ENCODE measurements around the gene RNF141.

Gene RNF141

GRCh38 chr11:10497371-10498021 is 43.5 kb downstream of the RNF141 start:
- no peak for DNase-seq

GRCh38 chr11:10496296-10496936 is 44.6 kb downstream of the RNF141 start:
- no peak for DNase-seq

DNA sequence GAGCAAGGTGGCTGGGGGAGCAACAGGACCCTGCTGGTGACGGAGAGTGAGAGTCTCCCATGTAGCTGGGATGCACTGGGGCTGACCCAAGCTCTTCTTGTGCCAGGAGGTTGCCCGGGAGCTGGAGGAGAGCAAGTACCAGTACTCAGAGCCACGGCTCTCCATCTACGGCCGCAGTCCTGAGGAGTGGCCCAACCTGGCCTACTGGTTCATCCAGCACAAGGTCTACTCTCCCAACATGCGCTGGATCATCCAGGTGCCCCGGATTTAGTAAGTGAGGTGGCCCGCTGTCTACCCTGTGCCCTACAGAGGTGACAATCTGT is 45.6 kb downstream of the RNF141 start:
- no peak for DNase-seq

DNA sequence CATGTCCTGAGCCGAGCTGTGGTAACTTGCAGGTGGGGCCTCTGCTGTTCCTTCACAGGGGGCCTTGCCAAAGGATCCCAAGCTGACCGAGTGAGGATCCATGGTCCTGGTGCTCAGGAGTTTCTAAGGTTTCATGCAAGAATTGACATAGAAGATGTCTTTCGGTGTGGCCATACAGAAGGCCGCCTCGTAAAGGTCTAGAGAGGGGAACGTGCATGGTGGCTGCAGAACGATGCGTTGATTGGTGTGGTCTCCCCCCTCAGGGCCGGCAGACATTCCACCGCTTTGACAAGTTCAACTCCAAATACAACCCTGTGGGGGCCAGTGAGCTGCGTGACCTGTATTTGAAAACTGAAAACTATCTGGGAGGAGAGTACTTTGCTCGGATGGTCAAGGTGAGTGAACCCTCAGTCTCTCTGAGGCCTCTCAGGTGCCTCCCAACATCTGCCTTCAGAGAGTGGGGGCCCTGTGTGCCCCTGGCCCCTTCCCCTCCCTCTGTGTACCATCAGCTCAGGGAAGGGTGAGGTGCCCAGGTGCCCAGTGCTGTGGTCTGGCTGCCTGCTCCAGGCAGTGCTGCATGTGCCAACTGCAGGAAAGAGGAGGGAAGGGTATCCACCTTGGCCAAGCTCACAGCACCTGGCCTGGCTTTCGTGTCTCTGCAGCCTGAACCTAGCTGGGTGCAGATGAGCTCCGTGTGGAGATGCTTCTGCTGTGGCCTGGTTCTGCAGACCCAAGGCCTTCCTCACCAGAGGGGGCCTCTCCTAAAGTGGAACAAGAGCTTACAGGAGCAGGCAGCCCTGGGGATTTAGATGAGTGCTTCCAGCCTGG is 46.1 kb downstream of the RNF141 start:
- DNase-seq: no peak

DNA sequence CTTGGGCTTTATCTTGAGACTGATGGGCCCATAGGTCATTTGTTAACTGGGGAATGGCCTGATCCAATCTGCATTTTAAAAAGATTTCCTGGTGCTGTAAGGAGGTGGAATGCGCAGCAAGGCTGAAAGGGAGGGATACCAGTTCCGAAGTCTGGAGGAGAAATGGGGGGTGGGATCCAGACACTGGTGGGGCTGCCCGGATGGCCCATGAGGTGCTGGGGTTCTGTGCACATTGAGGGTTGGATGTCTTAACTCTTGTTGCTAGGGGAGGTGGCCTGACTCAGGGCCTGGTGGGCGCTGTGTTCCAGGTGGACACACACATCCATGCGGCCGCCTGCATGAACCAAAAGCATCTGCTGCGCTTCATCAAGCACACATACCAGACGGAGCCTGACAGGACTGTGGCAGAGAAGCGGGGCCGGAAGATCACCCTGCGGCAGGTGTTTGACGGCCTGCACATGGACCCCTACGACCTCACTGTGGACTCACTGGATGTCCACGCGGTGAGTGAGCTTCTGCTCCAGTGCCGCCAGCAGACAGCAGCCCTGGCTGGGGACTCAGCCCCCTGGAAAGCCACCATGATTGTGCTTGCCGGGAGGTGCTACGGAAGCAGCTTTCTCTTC is 47.8 kb downstream of the RNF141 start:
- DNase-seq: no peak

DNA sequence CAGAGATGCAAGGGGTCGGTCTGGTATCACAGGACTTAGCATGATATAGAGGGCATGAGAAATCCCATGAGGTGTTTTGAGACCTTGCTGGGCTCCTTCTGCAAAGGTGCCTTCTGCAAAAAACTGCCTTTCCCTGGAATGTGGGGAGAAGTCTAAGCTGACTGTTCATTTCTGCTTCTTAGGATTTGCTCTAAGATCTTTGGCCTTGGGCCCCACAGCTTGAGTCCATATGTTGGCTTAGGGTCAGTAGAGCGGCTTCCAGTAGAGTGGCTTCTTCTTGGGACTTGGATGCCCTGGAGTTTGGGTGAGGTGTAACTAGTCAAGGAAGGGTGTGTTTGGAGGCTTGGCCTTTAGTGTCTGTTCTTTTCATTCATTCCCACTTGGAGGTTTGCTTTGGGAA is 48.9 kb downstream of the RNF141 start:
- no peak for DNase-seq

DNA sequence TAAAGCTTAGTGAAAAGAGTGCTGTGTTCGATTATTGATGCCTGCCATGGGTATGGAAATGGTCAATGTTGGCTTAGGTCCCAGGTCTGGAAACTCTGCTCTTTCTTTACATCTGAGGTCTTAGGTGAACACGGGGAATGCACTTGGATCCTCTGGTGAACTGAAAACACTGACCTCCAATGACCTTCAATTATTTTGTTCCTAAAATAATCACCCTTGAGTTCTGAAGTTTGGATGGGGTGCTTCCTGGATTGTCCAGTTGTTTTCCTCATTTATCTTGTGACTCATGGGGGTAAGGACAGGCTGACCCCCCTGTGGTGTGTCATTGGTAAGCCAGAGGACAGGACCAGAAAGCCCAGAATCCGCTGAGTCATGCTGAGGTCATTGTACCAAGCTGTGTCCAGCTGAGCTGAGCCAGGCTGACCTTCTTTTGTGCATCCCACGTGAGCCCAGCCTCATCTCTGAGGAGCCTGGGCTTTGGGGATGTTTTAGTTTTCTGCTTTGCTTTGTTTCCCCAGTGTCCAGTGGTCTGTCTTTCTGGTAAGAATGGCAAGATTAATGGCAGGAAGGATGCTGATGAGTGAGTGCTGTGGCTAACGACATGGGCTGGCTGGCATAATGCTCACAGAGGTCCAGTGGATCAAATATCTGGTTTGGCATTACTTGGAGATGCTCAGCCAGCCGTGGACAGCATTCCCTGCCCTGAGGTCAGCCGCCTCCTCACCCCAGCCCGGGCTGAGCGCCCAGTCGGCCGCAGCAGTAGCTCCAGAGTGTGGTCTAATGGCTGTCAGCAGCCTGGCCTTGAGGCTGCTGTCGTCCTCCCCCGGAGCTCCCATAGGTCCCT is 50.4 kb downstream of the RNF141 start:
- no peak for DNase-seq

DNA sequence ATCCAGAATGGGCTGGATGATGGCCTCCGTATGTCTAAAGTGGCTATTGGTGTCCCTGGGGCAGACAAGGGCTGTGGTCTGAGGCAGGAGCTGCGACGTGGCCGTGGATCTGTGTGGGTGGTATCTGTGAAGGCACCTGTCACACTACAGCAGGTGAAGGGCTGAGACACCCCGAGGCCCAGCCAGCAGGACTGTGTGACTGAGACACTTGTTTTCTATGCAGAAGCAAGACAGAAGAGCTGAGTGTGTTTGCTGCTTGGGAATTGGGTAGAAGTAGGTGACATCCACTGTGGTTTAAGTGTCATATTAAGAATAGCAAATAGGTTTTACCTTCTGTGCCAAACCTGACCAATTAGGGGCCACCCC is 51.0 kb downstream of the RNF141 start:
- DNase-seq: no peak

DNA sequence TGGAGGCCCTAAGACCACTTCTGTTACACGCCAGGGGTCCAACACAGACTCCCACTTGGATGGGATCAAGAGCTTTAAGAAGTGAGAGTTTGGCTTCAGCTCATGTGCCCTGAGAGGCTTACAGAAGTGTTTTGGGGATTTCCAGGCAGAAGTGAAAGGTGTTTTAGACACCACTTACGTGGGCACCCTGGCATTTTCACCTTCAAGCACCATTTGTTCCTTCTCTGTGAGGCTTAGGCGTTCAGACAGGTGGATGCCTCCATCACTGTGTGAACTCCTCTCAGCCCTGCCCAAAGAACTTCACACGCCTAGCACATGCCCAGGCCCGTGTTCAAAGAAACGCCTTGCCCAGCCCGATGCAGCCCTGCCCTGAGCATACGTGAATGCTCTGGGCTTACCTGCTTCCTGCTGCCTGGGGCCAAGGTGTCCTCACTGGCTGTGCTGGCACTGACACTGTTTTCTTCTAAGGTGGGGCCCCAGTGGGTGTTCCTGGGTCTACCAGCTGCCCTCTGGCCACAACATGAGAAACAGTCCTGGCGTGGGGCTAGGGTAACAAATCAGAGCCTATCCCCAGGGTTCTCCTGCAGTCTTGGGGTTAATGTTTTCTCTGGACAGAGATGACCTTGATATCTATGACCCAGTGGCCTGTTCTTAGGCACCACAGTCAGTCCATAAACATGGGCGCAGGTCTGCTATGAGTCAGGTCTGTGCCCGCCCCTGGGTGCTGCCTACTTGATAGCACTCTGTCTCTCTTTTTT is 51.9 kb downstream of the RNF141 start:
- DNase-seq: no peak

DNA sequence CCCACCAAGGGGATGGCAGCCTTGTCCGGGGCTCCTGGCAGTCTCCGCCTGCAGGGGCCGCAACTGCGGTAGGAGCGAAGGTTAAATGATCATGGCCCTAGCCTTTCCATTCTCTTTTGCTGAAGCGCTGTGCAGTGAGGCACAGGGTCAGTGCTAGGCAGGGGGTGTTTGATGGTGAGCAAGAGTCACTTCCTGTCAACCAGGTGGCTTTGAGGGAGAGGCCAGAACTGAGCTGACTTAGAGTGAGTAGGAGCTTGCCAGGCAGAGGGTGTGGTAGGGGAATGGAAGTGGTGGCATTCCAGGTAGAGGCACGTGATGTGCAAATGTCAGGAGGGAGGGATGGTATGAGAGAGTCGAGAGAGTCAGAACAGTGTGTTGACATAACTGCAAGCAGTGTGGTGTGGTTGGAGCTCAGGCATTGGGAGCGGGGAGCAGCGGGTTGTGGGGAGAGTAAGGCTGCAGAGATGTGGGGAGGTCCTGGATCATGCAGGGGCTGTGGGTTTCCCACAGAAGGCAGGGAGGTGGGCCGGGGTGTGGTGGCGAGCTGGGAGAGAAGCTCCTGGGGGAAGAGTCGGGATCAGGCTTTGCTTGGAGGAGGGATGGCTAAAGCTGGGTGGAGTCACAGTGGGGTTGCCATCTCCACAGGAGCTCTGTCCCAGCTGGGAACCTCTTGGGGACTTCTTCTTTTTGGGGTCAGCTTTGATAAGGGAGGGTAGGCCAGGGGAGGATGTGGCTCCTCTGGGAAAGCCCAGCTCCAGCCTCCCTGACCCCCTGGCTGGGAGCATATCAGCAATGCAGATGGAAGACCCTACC is 52.7 kb downstream of the RNF141 start:
- no peak for DNase-seq

GRCh38 chr11:10487002-10487647 is 53.9 kb downstream of the RNF141 start:
- no peak for DNase-seq

DNA sequence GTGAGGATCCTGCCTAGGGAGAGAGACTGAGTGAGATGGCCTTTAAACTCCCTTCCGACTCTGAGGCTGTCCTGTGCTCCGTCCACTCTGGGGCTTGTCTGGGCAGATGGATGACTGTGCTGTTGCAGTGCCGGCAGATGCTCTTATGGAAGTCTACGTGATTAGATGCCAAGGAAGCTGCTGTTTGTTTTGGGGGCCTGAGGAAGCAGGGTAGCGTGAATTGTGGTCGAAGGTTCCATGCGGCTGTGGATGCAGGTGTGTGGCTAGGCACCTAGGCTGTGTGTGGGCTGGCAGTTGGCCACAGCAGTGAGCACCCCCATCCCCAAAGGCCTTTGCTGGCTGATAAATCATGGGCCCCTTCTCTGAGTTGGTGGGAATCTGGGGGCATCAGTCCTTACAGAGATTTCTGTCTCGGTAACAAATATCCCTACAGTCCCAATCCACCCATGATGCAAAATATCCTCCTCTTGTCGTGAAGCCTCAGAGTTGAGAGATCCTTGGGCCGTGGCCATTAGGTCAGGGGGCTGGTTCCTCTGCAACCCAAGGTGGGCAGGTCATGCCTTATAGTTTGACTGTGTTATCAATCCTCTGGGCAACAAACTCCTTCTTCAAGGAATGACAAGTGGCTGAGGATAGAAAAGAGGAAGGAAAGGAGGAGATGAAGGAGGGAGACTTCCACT is 54.7 kb downstream of the RNF141 start:
- DNase-seq: no peak

- DNase-seq: no peak
Measured at GRCh38 chr11:10485646-10486045, 55.3 kb downstream of the RNF141 start.

- DNase-seq: no peak
Measured at GRCh38 chr11:10484461-10485180, 56.4 kb downstream of the RNF141 start.

DNA sequence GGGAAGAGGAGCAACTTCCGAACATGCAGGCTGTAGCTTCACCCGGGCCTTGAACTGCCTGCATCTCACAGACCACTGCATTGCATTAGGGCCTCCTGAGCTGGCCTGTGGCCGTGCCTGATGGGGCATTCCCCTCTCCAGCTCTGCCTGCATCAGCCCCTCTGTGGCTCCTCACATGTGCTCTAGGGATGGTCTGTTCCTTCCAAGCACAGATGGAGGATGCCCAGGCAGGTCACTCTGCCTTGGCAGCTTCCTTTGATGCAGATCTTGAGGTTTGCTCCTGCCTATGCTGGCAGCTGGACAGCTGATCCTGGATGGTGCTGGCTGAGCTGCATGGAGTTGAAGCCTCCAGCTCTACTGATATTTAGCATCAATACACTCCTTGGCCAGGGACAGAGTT is 57.4 kb downstream of the RNF141 start:
- no peak for DNase-seq

DNA sequence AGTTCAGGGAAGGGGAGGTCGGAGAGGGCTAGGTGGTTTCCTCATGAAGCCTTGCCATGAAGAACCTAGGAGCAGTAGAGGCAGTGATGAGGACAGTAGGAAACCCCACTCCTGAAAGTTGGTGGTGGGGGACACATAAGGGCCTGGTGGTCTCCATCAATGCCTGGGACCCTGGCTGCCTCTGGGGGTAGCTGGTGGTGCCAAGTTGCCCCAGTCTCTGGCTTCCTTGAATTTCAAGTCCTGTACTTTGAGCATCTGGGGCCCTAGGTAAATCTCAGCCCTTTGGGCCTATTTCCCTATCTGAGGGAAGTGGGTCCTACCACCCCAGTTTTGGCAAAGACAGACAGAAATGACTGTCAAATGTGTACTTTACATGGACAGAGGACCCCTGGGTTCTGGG is 57.8 kb downstream of the RNF141 start:
- no peak for DNase-seq

- DNase-seq: no peak
Measured at GRCh38 chr11:10481560-10482349, 59.2 kb downstream of the RNF141 start.

- DNase-seq: no peak
Measured at GRCh38 chr11:10480760-10481159, 60.2 kb downstream of the RNF141 start.

GRCh38 chr11:10480026-10480425 is 61.0 kb downstream of the RNF141 start:
- no peak for DNase-seq
